K562 (cell line): ENCODE results near the gene STK24. TPM values are rescaled to one million over a fixed set of nuclear protein-coding genes. Genes with fewer than 3 reads are reported as not detected.
A peak's percentile ranks its signal among the peaks of the same experiment; 100 is the strongest.

Experiments
- CHD1 ChIP-seq: fragments of 200-600 bp; sonication (generic); IDR thresholded peaks from one replicate; pipeline ENCODE4 v1.6.1; 2012; ENCODE audit warnings: mild to moderate bottlenecking, moderate library complexity, low read length, inconsistent platforms
- EZH2 ChIP-seq: IDR thresholded peaks from 2 replicates; pipeline ENCODE4 v1.6.1; 2012; ENCODE audit warnings: low read depth, mild to moderate bottlenecking, inconsistent platforms, low read length, borderline replicate concordance
- FOXK1 ChIP-seq: sonication (generic); formaldehyde crosslinking; IDR thresholded peaks from 2 replicates; pipeline ENCODE4 v1.8.0; 2022; ENCODE audit warnings: missing genetic modification reagents, mild to moderate bottlenecking, borderline replicate concordance
- HNRNPUL1 ChIP-seq: fragments of 200-400 bp; formaldehyde crosslinking; IDR thresholded peaks from 2 replicates; pipeline ENCODE4 v1.6.1; 2017; ENCODE audit warnings: low read length
- IFI16 ChIP-seq: fragments of 250-450 bp; sonication (Bioruptor Pico); IDR thresholded peaks from 2 replicates; pipeline ENCODE4 v2.1.2; 2022; ENCODE audit warnings: mild to moderate bottlenecking, inconsistent platforms
- MIER1 ChIP-seq: fragments of 450-650 bp; IDR thresholded peaks from 2 replicates; pipeline ENCODE4 v1.6.1; 2016; ENCODE audit warnings: antibody characterized with exemption, mild to moderate bottlenecking, low read depth
- POLR2AphosphoS5 ChIP-seq: IDR thresholded peaks from 2 replicates; pipeline ENCODE4 v1.6.1; 2011; ENCODE audit warnings: mild to moderate bottlenecking, low read depth, low read length, moderate library complexity; ENCODE audit not compliant: control insufficient read depth, insufficient read depth
- PTBP1 ChIP-seq: fragments of 200-400 bp; formaldehyde crosslinking; IDR thresholded peaks from 2 replicates; pipeline ENCODE4 v1.6.1; 2017; ENCODE audit warnings: low read depth, low read length
- RAD21 ChIP-seq, 2 experiments: fragments of 250-450 bp in 1 of 2; fragments of 450-650 bp in 1 of 2; sonication (Bioruptor Pico) in 1 of 2; formaldehyde crosslinking in 1 of 2; IDR thresholded peaks in 1 of 2; conservative IDR thresholded peaks in 1 of 2; 2 replicates each; pipeline versions ENCODE4 v1.4.0 to v1.8.0; 2020 to 2022; ENCODE audit warnings: mild to moderate bottlenecking in 2 of 2, moderate library complexity in 1 of 2
- RBM25 ChIP-seq: fragments of 200-400 bp; formaldehyde crosslinking; IDR thresholded peaks from 2 replicates; pipeline ENCODE4 v1.6.1; 2018; ENCODE audit warnings: low read length, low read depth, moderate library complexity; ENCODE audit not compliant: severe bottlenecking
- SMAD2 ChIP-seq: fragments of 150-350 bp; IDR thresholded peaks from 2 replicates; pipeline ENCODE4 v1.6.1; 2014; ENCODE audit warnings: low read depth, mild to moderate bottlenecking, low read length
- SRSF7 ChIP-seq: fragments of 200-400 bp; formaldehyde crosslinking; optimal IDR thresholded peaks from 2 replicates; pipeline ENCODE3; 2017; ENCODE audit warnings: mild to moderate bottlenecking, low read depth, low read length
- TAL1 ChIP-seq: fragments of 450-650 bp; IDR thresholded peaks from 2 replicates; pipeline ENCODE4 v1.6.1; 2016; ENCODE audit warnings: mild to moderate bottlenecking
- TCF7L2 ChIP-seq: fragments of 150-350 bp; IDR thresholded peaks from 2 replicates; pipeline ENCODE4 v1.6.1; 2016; ENCODE audit warnings: low read depth, mild to moderate bottlenecking, low read length, moderate library complexity
- TEAD2 ChIP-seq: fragments of 450-650 bp; IDR thresholded peaks from 2 replicates; pipeline ENCODE4 v1.6.1; 2016; ENCODE audit warnings: missing genetic modification characterization, control low read depth, missing compliant biosample characterization
- TGIF2 ChIP-seq: sonication (generic); formaldehyde crosslinking; IDR thresholded peaks from 2 replicates; pipeline ENCODE4 v1.8.1; 2022; ENCODE audit warnings: mild to moderate bottlenecking, missing genetic modification reagents, moderate library complexity
- ZNF707 ChIP-seq: fragments of 250-450 bp; sonication (Bioruptor Pico); conservative IDR thresholded peaks from 2 replicates; pipeline ENCODE4 v1.8.0; 2022; ENCODE audit warnings: inconsistent platforms, mild to moderate bottlenecking, moderate library complexity
- polyA plus RNA-seq, 8 experiments: library from polyadenylated mRNA; depleted of rRNA in 4 of 8; stranded (reverse) in 5 of 8; unstranded in 3 of 8; fragments of >200 nt; fragmentation: Nextera tagmentation in 2 of 8; fragmentation: Illumina TruSeq in 1 of 8; extraction: Ambion mirVana in 2 of 8; extraction: Trizol in 1 of 8; gene quantifications; 2 replicates each; pipeline versions ENCODE4 v1.2.1 to v1.2.3, GENCODE V29; 2011 to 2014; ENCODE audit warnings: inconsistent platforms in 1 of 8, missing spikeins in 1 of 8
- total RNA-seq, 7 experiments: library from RNA; depleted of rRNA in 6 of 7; stranded (reverse); fragments of >200 nt in 6 of 7; fragmentation: Illumina TruSeq in 2 of 7; extraction: Trizol in 2 of 7; gene quantifications; 2 replicates each; pipeline versions ENCODE4 v1.2.1 to v1.2.3, GENCODE V29; 2011 to 2021; ENCODE audit warnings: low replicate concordance in 1 of 7
- TF ChIP-seq, protein P1 (sequence below): fragments of 450-650 bp; IDR thresholded peaks from 2 replicates; pipeline ENCODE4 v1.6.1; 2016; ENCODE audit warnings: low read depth
- TF ChIP-seq, protein P2 (sequence below), 2 experiments: fragments of 250-450 bp in 1 of 2; fragments of 450-650 bp in 1 of 2; sonication (Bioruptor Pico) in 1 of 2; IDR thresholded peaks; 2 replicates each; pipeline versions ENCODE4 v1.6.1 to v1.8.0; 2016 to 2021; ENCODE audit warnings: mild to moderate bottlenecking in 2 of 2, moderate library complexity in 2 of 2, missing compliant biosample characterization in 1 of 2, missing genetic modification characterization in 1 of 2

The STK24 gene
- total and polyA plus RNA-seq, 9 of the 15 experiments (the other 6 are each of a cell fraction or from before 2014, with no cell fraction given), result 3.8 to 78.4 (median 28.2) TPM

DNA sequence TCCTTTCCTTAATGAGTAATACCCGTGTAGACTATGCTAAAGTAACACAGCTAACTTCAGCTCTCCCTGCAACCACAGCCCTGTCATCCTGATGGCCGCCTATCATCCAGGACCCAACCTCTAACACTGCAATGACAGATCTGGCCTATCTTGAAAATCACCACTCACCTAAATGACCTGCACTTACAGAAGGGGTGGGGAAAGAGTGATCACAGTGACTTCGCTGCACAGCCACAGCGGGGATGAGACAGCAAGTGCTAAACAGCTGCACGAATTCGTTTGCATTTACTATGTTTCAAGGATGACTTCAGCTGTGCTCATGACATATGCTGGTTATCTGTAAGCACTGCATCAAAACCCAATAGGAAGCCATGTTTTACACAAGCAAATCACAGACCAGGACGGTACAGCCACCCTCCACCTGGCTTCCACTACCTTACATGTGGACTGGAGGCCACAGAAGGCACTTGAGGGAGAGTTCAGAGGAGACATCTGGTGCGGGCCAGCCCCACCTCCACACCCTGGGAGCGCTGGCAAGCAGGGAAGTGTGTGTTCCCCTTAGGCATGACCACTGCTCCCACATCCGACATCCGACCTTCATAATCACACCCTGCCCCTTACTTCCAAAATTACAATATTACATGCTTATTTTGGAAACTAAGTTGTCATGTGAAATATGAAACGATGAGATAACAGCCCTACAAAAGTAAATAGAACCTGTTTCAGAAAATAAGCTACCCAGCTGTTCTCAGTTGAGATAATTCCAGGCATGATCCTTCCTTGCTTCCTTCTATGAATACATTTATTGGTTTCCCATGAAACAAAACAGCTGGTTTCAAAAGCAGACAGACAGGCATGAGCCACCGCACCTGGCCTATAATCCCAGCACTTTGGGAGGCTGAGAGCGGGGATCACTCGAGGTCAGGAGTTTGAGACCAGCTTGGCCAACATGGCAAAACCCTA, 95.7 kb downstream of the STK24 start (continued):
- TF ChIP-seq RAD21 (CRISPR knock-in tag; conservative IDR thresholded peaks at IDR 0.05 in 1 of 2, IDR thresholded peaks at IDR 0.05 in 1 of 2), result 0 out of 4 replicates have a peak, but pooled peaks of 1 of the 2 experiments have one; percentile 3
- TF ChIP-seq TGIF2 (CRISPR knock-in tag), result no peak
- peak; percentile 50; the same call in 1 of the 2 replicates for TF ChIP-seq TAL1
- TF ChIP-seq FOXK1 (CRISPR knock-in tag), result no peak
- TF ChIP-seq TEAD2 (tag), result no peak
- no peak for TF ChIP-seq IFI16 (CRISPR knock-in tag)
- TF ChIP-seq PTBP1, result no peak
- no peak for TF ChIP-seq CHD1
- no peak for TF ChIP-seq RBM25
- TF ChIP-seq, protein P1, sequence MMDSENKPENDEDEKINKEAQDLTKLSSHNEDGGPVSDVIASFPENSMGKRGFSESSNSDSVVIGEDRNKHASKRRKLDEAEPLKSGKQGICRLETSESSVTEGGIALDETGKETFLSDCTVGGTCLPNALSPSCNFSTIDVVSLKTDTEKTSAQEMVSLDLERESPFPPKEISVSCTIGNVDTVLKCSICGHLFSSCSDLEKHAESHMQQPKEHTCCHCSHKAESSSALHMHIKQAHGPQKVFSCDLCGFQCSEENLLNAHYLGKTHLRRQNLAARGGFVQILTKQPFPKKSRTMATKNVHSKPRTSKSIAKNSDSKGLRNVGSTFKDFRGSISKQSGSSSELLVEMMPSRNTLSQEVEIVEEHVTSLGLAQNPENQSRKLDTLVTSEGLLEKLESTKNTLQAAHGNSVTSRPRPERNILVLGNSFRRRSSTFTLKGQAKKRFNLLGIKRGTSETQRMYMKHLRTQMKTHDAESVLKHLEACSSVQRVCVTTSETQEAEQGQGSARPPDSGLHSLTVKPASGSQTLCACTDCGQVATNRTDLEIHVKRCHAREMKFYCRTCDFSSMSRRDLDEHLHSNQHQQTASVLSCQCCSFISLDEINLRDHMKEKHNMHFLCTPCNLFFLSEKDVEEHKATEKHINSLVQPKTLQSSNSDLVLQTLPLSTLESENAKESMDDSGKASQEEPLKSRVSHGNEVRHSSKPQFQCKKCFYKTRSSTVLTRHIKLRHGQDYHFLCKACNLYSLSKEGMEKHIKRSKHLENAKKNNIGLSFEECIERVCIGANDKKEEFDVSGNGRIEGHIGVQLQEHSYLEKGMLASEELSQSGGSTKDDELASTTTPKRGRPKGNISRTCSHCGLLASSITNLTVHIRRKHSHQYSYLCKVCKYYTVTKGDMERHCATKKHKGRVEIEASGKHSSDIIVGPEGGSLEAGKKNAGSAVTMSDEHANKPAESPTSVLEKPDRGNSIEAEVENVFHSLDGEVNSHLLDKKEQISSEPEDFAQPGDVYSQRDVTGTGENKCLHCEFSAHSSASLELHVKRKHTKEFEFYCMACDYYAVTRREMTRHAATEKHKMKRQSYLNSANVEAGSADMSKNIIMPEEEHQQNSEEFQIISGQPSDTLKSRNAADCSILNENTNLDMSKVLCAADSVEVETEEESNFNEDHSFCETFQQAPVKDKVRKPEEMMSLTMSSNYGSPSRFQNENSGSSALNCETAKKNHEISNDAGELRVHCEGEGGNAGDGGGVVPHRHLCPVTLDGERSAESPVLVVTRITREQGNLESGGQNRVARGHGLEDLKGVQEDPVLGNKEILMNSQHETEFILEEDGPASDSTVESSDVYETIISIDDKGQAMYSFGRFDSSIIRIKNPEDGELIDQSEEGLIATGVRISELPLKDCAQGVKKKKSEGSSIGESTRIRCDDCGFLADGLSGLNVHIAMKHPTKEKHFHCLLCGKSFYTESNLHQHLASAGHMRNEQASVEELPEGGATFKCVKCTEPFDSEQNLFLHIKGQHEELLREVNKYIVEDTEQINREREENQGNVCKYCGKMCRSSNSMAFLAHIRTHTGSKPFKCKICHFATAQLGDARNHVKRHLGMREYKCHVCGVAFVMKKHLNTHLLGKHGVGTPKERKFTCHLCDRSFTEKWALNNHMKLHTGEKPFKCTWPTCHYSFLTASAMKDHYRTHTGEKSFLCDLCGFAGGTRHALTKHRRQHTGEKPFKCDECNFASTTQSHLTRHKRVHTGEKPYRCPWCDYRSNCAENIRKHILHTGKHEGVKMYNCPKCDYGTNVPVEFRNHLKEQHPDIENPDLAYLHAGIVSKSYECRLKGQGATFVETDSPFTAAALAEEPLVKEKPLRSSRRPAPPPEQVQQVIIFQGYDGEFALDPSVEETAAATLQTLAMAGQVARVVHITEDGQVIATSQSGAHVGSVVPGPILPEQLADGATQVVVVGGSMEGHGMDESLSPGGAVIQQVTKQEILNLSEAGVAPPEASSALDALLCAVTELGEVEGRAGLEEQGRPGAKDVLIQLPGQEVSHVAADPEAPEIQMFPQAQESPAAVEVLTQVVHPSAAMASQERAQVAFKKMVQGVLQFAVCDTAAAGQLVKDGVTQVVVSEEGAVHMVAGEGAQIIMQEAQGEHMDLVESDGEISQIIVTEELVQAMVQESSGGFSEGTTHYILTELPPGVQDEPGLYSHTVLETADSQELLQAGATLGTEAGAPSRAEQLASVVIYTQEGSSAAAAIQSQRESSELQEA, result no peak
- TF ChIP-seq, protein P2, sequence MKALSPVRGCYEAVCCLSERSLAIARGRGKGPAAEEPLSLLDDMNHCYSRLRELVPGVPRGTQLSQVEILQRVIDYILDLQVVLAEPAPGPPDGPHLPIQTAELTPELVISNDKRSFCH (CRISPR knock-in tag; IDR thresholded peaks at IDR 0.05), result no peak
- TF ChIP-seq, protein P2 (tag; IDR thresholded peaks at IDR 0.05), result no peak
- TF ChIP-seq TCF7L2, result no peak
- peak; percentile 57; the same call in 1 of the 2 replicates for TF ChIP-seq POLR2AphosphoS5
- TF ChIP-seq SRSF7, result no peak
- TF ChIP-seq HNRNPUL1, result no peak
- no peak for TF ChIP-seq EZH2
- TF ChIP-seq MIER1, result no peak
- no peak for TF ChIP-seq ZNF707 (CRISPR knock-in tag)
- no peak for TF ChIP-seq SMAD2
